ENCODE results near the gene NRP1. TPM values are rescaled to one million over a fixed set of nuclear protein-coding genes. Genes with fewer than 3 reads are reported as not detected.

NRP1 gene
- total RNA-seq, 1 experiment from 2014 or later, result 31.7 TPM

DNA sequence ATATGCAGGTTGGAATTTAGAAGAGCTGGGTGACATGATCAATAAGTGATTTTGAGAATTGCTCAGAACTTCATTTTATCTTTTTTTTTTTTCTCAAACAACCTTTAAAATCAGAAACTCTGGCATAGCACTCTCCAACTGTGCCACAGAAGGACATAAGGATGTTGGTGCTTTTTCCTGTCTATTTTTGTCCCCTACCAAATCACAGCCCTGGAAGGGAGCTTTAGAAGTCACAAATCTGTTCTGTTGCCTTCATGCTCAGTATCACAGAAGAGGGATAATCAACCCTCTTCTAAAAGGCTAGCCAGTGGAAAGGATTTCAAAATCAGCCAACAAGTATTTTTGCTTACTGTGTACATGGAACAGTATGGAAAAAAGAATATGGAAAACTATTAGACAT is 14.8 kb upstream of the NRP1 start:
- H3K4me3 ChIP-seq (ENCODE audit: low read depth, low read length, poor library complexity, severe bottlenecking), result no peak overlapping the region
- DNase-seq (ENCODE audit: low spot score), result no peak
- no peaks in the 10 kb centered on the region for H3K36me3 ChIP-seq (ENCODE audit: insufficient read depth, low read length, poor library complexity, severe bottlenecking)
- no peak for TF ChIP-seq EZH2 (IDR thresholded peaks at IDR 0.05; ENCODE audit: borderline replicate concordance, low read depth, low read length, poor library complexity, severe bottlenecking)
- ChIA-PET POLR2A (ENCODE audit: low non-redundant PET) (no interaction called here), CTCF (no interaction called here)
- no peaks in the 10 kb centered on the region for H3K4me1 ChIP-seq (ENCODE audit: insufficient read depth, low read length, poor library complexity, severe bottlenecking)
- intact Hi-C loops (cut with micrococcal nuclease; ENCODE audit: unreplicated experiment), result no loop called here
- H3K27me3 ChIP-seq (replicated peaks; ENCODE audit: insufficient read depth, low read depth, low read length, poor library complexity), result no peaks in the 10 kb centered on the region
- no peak overlapping the region for H3K27ac ChIP-seq (ENCODE audit: low read depth, low read length, poor library complexity, severe bottlenecking)
- H3K9me3 ChIP-seq (ENCODE audit: low read depth, low read length, poor library complexity, severe bottlenecking), result no peaks in the 10 kb centered on the region
- BruUV-seq (replicated peaks), result no TSS peak

DNA sequence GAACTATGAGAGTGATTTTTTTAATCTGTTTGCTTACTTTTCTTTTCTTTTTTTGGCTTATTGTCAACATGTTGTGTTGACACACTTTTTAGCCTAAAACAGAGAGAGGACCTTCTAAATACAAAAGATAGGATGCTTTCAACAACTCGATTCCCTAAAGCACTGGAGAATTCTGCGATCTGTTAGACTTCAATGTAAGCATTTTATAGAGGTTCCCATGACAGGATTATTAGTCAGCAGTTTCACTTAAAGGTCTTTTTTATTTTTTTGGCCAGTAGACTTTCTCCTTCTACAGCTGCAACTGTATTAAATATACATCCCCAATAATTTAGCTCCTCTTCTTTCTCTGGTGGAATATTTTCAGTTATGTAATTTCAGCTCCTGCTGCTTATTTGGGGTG is 12.7 kb upstream of the NRP1 start:
- intact Hi-C loops (cut with micrococcal nuclease; ENCODE audit: unreplicated experiment), result no loop called here
- no TSS peak for BruUV-seq (replicated peaks)
- no peak for DNase-seq (ENCODE audit: low spot score)
- Histone ChIP-seq H3K9me3 (ENCODE audit: low read depth, low read length, poor library complexity, severe bottlenecking) (no peaks in the 10 kb centered on the region), H3K27ac (ENCODE audit: low read depth, low read length, poor library complexity, severe bottlenecking) (no peak overlapping the region), H3K27me3 (replicated peaks; ENCODE audit: insufficient read depth, low read depth, low read length, poor library complexity) (no peaks in the 10 kb centered on the region), H3K4me1 (ENCODE audit: insufficient read depth, low read length, poor library complexity, severe bottlenecking) (no peaks in the 10 kb centered on the region), H3K4me3 (ENCODE audit: low read depth, low read length, poor library complexity, severe bottlenecking) (no peak overlapping the region), H3K36me3 (ENCODE audit: insufficient read depth, low read length, poor library complexity, severe bottlenecking) (no peaks in the 10 kb centered on the region)
- TF ChIP-seq EZH2 (IDR thresholded peaks at IDR 0.05; ENCODE audit: borderline replicate concordance, low read depth, low read length, poor library complexity, severe bottlenecking), result no peak
- TF ChIP-seq, protein P1, sequence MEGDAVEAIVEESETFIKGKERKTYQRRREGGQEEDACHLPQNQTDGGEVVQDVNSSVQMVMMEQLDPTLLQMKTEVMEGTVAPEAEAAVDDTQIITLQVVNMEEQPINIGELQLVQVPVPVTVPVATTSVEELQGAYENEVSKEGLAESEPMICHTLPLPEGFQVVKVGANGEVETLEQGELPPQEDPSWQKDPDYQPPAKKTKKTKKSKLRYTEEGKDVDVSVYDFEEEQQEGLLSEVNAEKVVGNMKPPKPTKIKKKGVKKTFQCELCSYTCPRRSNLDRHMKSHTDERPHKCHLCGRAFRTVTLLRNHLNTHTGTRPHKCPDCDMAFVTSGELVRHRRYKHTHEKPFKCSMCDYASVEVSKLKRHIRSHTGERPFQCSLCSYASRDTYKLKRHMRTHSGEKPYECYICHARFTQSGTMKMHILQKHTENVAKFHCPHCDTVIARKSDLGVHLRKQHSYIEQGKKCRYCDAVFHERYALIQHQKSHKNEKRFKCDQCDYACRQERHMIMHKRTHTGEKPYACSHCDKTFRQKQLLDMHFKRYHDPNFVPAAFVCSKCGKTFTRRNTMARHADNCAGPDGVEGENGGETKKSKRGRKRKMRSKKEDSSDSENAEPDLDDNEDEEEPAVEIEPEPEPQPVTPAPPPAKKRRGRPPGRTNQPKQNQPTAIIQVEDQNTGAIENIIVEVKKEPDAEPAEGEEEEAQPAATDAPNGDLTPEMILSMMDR (conservative IDR thresholded peaks at IDR 0.05; ENCODE audit: low read depth, low read length), result no peak
- ChIA-PET POLR2A (ENCODE audit: low non-redundant PET) (no interaction called here), CTCF (no interaction called here)

DNA sequence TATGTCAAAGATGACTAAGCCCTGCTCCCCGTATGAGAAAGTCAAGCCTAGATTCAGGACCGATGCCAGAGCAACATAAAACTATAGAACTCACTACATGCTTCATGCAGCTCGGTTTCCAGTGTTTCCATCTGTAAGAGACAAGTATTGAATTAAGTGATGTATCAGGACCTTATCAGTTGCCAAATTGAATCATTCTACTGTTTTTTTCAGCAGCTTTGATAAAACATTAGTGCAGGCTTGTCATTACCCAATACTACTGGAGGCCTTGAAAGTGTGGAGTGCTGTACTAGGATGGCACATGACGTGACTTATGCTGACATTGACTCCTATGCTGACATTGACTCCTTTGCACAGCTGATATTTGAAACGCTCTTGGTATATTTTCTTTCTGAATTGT is 10.8 kb upstream of the NRP1 start:
- no peaks in the 10 kb centered on the region for H3K4me1 ChIP-seq (ENCODE audit: insufficient read depth, low read length, poor library complexity, severe bottlenecking)
- no peak overlapping the region for H3K27ac ChIP-seq (ENCODE audit: low read depth, low read length, poor library complexity, severe bottlenecking)
- no peak for TF ChIP-seq EZH2 (IDR thresholded peaks at IDR 0.05; ENCODE audit: borderline replicate concordance, low read depth, low read length, poor library complexity, severe bottlenecking)
- TF ChIP-seq, protein P1 (conservative IDR thresholded peaks at IDR 0.05; ENCODE audit: low read depth, low read length), result no peak
- ChIA-PET POLR2A (ENCODE audit: low non-redundant PET) (no interaction called here), CTCF (no interaction called here)
- no TSS peak for BruUV-seq (replicated peaks)
- no peaks in the 10 kb centered on the region for H3K27me3 ChIP-seq (replicated peaks; ENCODE audit: insufficient read depth, low read depth, low read length, poor library complexity)
- intact Hi-C loops (cut with micrococcal nuclease; ENCODE audit: unreplicated experiment), result no loop called here
- H3K9me3 ChIP-seq (ENCODE audit: low read depth, low read length, poor library complexity, severe bottlenecking), result no peaks in the 10 kb centered on the region
- no peak for DNase-seq (ENCODE audit: low spot score)
- no peak overlapping the region for H3K4me3 ChIP-seq (ENCODE audit: low read depth, low read length, poor library complexity, severe bottlenecking)
- H3K36me3 ChIP-seq (ENCODE audit: insufficient read depth, low read length, poor library complexity, severe bottlenecking), result no peaks in the 10 kb centered on the region

DNA sequence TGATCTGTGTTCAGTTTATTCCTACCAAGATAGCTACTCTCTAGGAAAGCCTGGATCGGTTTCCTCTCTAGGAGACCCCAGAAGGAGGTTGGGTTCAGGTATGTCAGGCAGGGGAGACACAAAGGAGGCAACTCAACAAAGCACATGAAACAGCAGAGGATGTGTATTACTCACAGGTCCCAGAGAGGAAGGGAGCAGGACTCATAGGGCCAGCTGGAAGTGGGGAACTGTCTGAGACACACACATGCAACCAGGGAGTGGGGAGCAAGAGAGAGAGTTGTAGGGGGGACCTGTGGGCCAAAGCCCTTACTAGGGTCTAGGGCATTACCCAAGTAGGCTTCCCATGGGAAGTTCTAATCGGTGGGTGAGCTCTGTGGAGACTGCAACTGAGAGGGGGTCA is 10.2 kb upstream of the NRP1 start:
- DNase-seq (ENCODE audit: low spot score), result no peak
- ChIA-PET CTCF (no interaction called here), POLR2A (ENCODE audit: low non-redundant PET) (interaction anchor here (0.6 kb wide), 1 partner anchor 77 kb away, joined by 5 read pairs; no protein-coding TSS in a partner anchor)
- Histone ChIP-seq H3K27me3 (replicated peaks; ENCODE audit: insufficient read depth, low read depth, low read length, poor library complexity) (no peaks in the 10 kb centered on the region), H3K27ac (ENCODE audit: low read depth, low read length, poor library complexity, severe bottlenecking) (no peak overlapping the region), H3K4me1 (ENCODE audit: insufficient read depth, low read length, poor library complexity, severe bottlenecking) (no peaks in the 10 kb centered on the region), H3K36me3 (ENCODE audit: insufficient read depth, low read length, poor library complexity, severe bottlenecking) (no peaks in the 10 kb centered on the region), H3K9me3 (ENCODE audit: low read depth, low read length, poor library complexity, severe bottlenecking) (no peaks in the 10 kb centered on the region), H3K4me3 (ENCODE audit: low read depth, low read length, poor library complexity, severe bottlenecking) (no peak overlapping the region)
- intact Hi-C loops (cut with micrococcal nuclease; ENCODE audit: unreplicated experiment), result no loop called here
- TF ChIP-seq, protein P1 (conservative IDR thresholded peaks at IDR 0.05; ENCODE audit: low read depth, low read length), result no peak
- no peak for TF ChIP-seq EZH2 (IDR thresholded peaks at IDR 0.05; ENCODE audit: borderline replicate concordance, low read depth, low read length, poor library complexity, severe bottlenecking)
- BruUV-seq (replicated peaks), result no TSS peak
